Left renal pelvis (tissue), 4 donors: ENCODE results near the gene ATP11C. TPM values are rescaled to one million over a fixed set of nuclear protein-coding genes. Genes with fewer than 3 reads are reported as not detected.
"Not testable (repeated sequence)": the region's sequence is repeated elsewhere in the genome, so short reads cannot be mapped to it uniquely, and the experiment has no call there.

Source experiments
- DNase-seq, 4 donors: peaks; one replicate each; pipeline ENCODE4 v3.0.0-alpha.2; 2013; ENCODE audit warnings: low read depth in 4 of 4, low spot score in 3 of 4
- polyA plus RNA-seq, 4 donors: library from polyadenylated mRNA; unstranded; fragments of 120-200 nt; gene quantifications; one replicate each; pipeline ENCODE4 v1.2.1, GENCODE V29; 2013; ENCODE audit not compliant: insufficient read length in 4 of 4

ATP11C gene
- polyA plus RNA-seq, 4 donors = 36.3 to 45.2 (median 42.2) TPM

DNA sequence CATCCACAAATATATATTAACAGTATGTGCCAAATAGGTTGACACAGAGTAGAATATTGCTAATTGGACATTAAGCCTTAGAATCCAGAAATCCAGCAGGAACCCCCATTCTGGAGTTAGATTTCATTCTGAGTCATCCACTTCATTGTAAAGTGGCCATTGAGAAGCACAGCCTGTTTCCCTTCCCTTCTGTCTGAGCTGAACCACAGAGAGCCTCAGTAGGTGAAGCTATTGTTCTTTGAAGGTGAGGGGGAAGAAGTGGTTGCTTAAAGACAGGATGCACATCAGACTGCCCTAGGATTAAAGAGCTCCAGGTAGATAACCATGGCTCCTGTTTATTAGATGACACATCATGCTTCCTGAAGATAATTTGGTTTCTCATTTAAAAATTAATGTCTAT lies 194.3 kb downstream of the ATP11C start:
- no peak for DNase-seq

- DNase-seq = no peak
These were observed 196.7 kb downstream of the ATP11C start for GRCh38 chrX:139736151-139736550.

DNA sequence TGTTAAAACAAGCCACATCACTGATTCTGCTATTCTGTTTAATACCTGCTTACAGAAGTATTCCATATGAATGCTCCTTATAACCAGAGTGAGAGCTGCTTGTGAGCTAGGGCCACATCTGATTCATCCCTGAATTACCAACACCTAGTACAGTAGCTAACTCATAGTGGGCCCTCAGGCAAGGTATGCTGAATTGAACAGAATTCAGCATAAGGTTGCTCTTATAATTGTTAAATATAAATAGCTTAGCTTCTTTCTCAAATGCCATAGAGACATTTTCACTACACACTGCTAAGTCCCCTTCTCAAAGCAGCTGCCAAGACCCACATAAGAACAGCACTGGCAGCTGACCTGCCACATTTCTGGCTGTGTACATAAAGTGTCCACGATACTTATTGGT lies 197.9 kb downstream of the ATP11C start:
- DNase-seq = no peak

- DNase-seq = no peak
These were observed 207.1 kb downstream of the ATP11C start for GRCh38 chrX:139725720-139726119.

DNA sequence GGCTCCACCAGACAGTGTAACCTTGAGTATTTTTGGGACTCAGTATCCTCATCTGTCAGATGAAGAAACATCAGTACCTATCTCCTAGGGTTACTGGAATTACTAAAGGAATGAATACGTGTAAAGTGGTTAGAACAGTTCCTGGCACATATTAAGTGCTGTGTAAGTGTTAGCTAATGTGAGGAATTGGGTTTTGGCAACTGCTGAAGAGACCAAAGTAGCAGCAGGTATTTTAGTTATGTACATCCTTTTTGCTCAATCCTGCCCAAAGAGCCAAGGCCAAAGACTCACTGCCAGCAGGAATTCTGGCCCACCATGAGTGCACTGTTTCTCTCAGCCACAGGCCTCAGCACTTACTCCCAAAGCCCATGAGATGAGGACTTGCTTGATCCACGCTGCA lies 208.2 kb downstream of the ATP11C start:
- no peak for DNase-seq

DNA sequence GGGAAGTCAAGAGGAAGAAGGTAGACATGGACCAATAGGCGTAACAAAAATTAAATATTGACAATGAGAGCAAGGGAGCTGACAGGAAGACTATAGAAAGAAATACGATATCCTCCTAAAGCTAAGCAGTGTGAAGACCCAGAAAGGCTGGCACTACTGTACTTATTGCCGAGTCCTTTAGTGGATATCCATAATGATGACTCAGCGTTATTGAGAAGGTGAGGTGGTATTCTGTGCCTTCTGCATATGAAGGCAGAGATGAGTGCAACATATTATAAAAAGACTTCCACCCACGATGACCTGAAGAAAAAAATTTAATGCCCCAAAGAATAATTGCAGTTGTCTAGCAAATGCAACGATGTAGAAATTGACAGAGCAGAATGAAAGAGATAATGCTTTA lies 211.9 kb downstream of the ATP11C start:
- DNase-seq = no peak

- DNase-seq = no peak
These were observed 212.7 kb downstream of the ATP11C start for GRCh38 chrX:139720136-139720535.

DNA sequence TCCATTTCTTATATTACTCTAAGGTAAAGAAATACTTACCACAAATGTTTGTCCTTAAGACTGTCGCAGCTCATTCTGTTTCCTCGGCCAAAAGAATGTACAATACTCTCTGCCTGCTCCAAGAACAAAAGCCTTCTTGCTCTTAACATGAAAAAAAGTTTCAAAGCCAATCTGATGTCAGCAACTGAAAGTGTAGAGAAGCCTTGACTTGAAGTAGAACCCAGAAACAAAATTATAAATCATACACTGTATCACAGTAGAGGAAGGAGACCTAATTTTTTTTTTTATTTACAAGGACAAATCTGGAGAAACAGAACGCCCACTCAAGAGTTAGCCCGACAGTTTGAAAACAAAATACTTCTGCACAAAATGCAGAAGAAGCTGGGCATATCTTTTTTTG lies 224.8 kb downstream of the ATP11C start, which contains the start of gene MCF2:
Gene MCF2, minus strand, starts transcription at position 101 of the 400 bp plus-strand sequence. CDS start 56,423 bp downstream, outside the sequence.
- DNase-seq = no peak

DNA sequence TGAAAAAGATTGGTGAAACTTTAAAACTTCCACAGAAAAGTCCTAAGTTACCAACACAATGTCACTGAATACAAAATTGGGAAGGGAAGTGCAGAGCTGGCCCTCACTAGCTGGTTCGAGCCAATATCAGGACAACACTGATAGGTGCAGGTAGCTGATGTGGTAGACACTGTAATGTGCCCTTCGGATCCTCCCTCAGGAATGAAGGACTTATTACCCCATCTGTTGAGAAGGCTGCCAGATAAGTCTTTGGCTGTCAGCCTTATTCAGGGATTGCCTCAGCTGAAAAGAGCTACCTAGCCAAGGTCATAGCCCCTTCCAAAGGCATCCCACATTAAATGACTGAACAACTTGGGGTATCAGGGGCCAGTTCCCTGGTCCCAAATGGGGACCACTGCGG lies 230.2 kb downstream of the ATP11C start:
- no peak for DNase-seq

DNA sequence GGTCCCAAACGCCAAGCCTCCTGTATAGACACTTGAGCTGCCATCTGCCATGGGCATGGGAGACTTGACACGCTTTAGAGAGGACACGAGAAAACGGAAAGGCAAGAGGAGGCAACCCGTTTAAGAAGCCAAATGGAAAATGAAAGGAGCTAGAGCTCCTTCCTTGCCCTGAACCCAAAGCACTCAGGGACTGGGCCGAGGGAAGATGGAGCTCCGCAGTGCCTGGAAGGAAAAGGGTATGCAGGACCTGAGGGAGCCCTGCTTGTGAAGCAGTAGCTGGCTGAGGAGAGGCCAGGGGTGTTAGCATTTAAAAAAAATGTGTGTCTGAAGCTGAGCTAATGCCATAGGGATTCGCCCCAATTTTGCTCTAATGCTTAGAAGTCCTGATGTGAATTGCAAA lies 239.9 kb downstream of the ATP11C start:
- DNase-seq = no peak

- DNase-seq = no peak
These were observed 240.4 kb downstream of the ATP11C start for GRCh38 chrX:139692506-139692849.

- no peak for DNase-seq
These were observed 240.9 kb downstream of the ATP11C start for GRCh38 chrX:139691843-139692505.

- DNase-seq = no peak
These were observed 241.4 kb downstream of the ATP11C start for GRCh38 chrX:139691493-139691842.

- DNase-seq = not testable (repeated sequence)
These were observed 247.7 kb downstream of the ATP11C start for GRCh38 chrX:139685175-139685574.

DNA sequence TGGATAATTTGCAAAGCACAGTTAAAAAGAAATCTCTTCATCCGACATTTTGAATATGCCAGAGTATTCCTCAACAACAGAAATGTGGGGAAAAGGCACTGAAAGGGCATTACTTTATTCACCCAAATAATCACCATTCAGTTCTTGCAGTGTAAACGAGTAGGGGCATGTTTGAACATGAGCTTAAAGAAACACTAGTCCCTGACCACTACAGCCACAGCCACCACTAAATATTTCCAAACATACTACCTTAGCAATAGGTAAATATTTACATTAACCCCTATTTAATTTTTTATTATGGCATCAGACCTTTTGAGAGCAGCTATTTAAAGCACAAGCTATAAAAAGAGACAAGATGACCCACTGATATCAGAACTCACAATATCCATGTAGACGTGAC lies 252.5 kb downstream of the ATP11C start:
- no peak for DNase-seq

Other genes with a start within 250 kb of the ATP11C start
- gene MCF2, start 224.9 kb downstream of the ATP11C start, polyA plus RNA-seq = 1 to 10 TPM in 3 of 4 donors, under 1 TPM in 1; 0.92 to 4.6 (median 1.3) TPM
- not detected for gene CXorf66, start 32.5 kb upstream of the ATP11C start, polyA plus RNA-seq